Measurements from ENCODE around the gene MINDY1. TPM values are rescaled to one million over a fixed set of nuclear protein-coding genes. Genes with fewer than 3 reads are reported as not detected.

The MINDY1 gene, protein sequence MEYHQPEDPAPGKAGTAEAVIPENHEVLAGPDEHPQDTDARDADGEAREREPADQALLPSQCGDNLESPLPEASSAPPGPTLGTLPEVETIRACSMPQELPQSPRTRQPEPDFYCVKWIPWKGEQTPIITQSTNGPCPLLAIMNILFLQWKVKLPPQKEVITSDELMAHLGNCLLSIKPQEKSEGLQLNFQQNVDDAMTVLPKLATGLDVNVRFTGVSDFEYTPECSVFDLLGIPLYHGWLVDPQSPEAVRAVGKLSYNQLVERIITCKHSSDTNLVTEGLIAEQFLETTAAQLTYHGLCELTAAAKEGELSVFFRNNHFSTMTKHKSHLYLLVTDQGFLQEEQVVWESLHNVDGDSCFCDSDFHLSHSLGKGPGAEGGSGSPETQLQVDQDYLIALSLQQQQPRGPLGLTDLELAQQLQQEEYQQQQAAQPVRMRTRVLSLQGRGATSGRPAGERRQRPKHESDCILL
- total RNA-seq (ENCODE audit: insufficient read depth, low replicate concordance), result 13.5 TPM

DNA sequence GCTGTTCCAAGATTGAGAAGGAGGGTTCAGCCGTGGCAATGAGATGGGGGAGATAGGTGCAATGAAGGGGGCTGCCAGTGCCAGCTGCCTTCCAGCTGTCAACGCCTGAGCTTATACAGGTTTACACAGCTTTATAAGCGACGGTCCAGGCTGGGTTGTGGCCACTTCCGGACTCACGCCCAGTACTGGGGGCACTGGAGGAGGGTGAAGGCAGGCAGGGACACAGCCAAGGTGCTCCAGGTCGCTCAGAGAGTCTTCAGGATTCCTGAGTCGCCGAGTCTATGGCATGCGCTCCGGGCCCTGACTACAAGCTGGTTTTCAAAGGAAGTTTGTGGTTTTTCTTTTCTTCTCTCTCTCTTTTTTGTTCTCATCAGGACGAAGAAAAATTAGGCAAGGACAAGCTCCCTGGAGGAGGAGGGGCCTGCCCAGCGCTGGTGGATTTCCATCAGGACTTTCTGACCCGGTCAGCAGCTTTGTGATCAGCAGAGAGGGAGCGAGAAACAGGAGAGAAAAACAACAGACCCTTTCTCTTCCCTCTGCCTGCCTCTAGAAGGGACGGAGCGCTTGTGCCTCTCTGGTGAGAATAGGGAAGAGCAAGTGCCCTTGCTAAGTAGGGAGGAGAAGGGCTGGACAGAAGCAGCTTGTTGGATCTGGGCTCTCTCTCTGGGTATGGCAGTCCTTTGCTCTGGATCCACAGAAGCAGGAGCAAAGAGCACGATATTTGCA, at the start of gene MINDY1:
Gene MINDY1, minus strand, starts transcription at position 576 of the 726 bp plus-strand sequence. CDS start 4,285 bp downstream, outside the sequence.
- DNase-seq (ENCODE audit: low spot score), result peak; percentile 93

DNA sequence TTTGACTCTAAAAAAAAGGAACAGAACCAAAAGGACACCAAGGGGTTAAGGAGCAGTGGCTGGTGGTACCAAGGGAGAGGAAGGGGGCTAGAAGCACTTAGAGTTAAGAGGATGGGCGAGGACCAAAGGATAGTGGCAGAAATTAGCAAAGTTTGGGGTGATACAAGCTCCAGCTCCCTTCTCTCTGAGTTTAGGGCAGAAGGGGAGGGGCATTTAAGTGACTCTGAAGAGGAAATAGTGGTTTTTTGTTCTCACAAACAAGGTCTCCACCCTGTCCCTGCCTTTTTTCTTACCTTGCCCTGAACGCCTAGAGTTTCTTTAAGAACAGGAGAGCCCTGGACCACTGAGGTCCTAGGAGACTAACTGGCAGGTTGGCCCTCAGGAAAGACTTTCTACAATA, 49.4 kb upstream of the MINDY1 start:
- DNase-seq (ENCODE audit: low spot score), result no peak

DNA sequence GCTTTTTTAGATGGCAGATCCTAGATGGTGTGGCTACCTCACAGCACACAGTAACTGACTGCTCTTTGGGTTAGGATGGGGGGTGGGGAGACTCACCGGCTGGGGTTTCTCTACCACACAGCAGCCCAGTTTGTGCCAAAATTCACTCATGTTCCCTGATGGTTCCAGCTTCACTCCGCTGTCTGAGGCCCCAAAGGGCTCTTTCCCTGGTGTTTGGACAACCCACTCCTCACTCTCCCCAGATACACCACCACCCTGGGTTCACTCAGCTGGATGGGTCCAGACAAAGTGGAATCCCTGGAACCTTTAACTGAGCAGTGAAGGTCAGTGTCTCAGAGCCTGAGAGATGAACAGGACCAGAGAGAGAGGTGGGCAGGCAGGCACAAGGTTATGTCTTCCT, 48.9 kb upstream of the MINDY1 start:
- no peak for DNase-seq (ENCODE audit: low spot score)

DNA sequence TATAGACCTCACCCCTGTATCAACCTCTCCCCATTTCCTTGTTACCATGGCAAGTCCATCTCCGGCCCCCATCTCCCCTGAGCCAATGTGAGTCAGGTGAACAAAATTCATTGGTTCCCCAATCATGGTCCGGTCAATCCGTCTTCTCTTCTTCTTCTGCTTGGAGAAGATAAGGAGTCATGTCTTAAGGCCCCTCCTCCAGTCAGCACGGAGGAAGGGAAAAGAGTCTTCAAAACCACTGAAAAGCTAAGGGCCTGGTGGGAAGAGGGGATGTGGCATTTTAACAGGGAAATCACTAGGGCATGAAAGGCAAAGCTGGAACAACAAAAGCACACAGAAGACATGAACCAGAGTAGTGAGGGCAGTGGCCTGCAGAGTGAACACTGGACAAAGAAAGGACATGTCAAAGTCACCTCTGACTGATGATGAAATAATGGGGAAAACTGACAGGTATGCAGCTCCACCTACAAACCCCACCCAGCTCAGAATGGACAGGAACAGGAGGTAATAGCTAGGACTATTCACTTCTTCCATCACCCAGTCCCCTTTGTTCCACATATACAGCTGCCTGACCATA, 48.4 kb upstream of the MINDY1 start:
- no peak for DNase-seq (ENCODE audit: low spot score)

DNA sequence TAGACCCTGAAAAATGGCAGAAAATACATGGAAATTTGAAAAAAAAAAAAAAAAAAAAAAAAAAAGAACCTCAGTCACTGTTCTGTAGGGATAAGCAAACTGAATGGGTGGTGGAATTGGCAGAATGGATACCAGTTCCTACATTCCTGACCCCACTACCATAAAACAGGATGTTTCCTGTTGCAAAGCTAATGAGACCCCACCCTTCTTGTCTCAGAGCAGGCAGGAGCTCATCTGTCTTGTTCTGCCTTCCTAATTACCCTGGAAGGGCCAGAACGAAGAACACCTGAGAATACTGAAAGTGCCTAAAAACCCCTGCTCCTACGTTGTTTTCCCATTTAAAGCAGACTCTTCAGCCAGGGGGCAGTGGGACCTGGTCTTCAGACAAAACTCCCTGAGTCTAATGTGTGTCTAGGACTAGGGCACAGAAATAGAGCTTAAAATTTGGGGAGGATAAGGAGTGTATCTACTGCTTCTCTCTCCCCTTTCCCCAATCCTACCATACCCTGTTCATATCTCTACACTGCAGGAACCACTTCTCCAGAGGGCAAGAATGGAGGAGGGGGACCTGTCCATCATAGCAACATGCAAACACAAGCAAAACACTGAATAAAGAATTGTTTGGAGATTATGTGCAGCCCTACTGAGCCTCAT, 44.8 kb upstream of the MINDY1 start:
- DNase-seq (ENCODE audit: low spot score), result no peak

DNA sequence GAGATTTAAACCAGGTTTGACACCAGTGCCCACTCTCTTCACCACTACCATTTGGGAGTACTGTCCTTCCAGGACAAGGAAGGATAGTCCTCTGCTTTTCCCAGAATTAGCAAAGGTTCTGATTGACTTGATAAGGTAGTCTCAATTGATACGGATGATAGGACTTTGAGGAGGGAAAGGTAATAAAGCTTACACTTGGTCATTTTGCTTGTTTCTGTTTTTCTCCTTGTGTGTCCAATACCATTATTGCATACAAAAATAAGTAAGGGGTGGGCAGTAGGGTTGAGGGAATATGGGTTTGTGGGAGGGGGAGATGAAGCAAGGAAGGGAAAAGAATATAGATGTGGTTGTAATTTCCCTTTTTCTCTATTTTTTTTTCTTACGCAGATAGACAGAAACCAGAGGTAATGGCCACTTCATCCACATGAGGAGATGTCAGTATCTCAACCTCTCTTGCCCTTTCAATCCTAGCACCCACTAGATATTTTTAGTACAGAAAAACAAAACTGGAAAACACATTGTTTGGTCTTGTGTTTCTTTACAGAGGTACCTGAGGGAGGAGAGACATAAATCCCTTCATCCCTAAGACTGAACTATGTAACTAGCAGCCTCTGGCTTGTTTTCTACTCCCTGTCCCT, 43.5 kb upstream of the MINDY1 start:
- no peak for DNase-seq (ENCODE audit: low spot score)

DNA sequence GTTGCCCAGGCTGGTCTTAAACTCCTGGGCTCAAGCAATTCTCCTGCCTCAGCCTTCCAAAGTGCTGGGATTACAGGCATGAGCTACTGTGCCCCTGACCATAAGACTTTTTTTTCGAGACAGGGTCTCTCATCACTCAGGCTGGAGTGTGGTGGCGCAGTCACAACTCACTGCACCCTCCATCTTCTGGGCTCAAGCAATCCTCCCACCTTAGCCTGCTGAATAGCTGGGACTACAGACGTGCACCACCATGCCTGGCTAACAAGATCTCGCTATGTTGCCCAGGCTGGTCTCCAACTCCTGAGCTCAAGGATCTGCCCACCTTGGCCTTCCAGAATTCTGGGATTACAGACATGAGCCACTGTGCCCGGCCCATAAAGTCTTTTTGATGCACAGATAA, 42.8 kb upstream of the MINDY1 start:
- no peak for DNase-seq (ENCODE audit: low spot score)

DNA sequence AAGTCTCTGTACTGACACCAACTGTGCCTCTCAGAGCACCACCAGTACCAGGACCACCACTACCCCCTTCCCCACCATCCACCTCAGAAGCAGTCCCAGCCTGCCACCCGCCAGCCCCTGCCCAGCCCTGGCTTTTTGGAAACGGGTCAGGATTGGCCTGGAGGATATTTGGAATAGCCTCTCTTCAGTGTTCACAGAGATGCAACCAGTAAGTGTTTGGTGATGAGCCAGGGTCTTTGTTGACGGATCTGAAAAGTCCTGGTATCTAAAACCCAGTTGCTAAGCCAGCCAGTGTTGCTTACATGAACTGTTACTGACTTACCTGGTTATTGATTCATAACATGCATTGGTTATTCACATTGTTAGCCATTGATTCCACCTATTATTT, 41.9 kb upstream of the MINDY1 start:
- DNase-seq (ENCODE audit: low spot score), result no peak

DNA sequence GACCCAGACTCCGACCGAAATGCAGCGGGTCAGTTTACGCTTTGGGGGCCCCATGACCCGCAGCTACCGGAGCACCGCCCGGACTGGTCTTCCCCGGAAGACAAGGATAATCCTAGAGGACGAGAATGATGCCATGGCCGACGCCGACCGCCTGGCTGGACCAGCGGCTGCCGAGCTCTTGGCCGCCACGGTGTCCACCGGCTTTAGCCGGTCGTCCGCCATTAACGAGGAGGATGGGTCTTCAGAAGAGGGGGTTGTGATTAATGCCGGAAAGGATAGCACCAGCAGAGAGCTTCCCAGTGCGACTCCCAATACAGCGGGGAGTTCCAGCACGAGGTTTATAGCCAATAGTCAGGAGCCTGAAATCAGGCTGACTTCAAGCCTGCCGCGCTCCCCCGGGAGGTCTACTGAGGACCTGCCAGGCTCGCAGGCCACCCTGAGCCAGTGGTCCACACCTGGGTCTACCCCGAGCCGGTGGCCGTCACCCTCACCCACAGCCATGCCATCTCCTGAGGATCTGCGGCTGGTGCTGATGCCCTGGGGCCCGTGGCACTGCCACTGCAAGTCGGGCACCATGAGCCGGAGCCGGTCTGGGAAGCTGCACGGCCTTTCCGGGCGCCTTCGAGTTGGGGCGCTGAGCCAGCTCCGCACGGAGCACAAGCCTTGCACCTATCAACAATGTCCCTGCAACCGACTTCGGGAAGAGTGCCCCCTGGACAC, 41.4 kb upstream of the MINDY1 start:
- DNase-seq (ENCODE audit: low spot score), result peak; percentile 65

DNA sequence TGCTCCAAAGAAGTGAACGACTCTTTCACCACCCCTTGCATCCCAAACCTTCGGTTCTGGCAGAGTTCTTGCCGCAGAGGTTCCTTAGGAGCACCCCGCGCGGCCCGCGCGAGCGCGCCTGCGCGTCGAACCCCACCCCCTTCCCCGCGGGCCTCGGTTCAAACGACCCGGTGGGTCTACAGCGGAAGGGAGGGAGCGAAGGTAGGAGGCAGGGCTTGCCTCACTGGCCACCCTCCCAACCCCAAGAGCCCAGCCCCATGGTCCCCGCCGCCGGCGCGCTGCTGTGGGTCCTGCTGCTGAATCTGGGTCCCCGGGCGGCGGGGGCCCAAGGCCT, 40.9 kb upstream of the MINDY1 start, which contains the start of gene C1orf56:
Gene C1orf56, plus strand, starts transcription at position 161 of the 334 bp plus-strand sequence. Its CDS starts 97 bp downstream, at position 258.
- DNase-seq (ENCODE audit: low spot score), result peak; percentile 83

DNA sequence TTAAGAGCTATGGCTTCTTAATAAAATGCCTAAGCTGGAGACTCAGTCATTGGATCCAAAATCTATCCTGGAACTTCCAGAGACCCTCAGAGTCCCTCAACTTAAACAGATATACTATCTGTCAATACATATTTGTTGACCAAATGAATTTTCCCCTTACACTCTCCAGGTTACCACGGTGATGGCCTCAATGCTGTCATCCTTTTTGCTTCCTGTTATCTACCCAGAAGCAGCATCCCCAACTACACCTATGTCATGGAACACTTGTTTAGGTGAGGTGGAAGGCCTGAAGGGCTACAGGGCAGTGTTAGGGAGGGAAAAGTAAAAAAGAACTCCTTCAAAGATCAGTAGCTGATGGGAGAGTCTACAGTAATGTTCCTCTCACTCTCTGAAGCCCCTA, 36.5 kb upstream of the MINDY1 start:
- DNase-seq (ENCODE audit: low spot score), result no peak

DNA sequence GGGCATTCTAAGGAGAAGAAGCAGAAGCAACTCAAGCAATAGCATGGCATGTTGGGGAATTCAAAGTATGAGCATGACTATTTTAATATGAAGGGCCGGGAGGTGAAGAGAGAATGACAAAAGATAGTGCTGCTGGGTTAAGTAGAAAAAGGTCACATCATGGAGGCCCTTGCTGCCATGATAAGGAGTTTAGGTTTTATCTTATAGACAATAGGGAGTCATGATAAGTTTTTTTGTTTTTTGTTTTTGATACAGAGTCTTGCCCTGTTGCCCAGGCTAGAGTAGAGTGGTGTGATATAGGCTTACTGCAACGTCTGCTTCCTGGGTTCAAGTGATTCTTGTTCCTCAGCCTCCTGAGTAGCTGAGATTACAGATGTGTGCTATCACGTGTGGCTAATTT, 32.8 kb upstream of the MINDY1 start:
- no peak for DNase-seq (ENCODE audit: low spot score)

DNA sequence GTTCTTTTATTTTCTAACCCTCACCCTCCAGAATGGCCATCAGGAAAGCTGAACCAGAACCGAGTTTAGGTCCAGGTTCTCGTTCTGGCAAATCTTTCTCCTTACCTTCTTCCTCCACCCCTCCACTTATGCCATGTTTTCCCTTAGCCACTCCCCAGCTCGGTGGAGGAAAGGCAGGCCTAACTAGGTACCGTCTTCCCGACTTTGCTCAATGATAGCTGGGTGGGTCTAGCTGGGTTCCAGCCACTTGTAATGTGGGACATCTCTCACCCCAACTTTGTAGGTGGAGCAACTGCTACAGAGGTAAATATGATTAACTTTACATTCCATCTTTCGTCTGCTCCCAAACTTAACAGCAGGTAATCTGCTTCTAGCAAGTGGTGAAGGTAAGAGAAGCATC, 30.3 kb upstream of the MINDY1 start:
- DNase-seq (ENCODE audit: low spot score), result no peak

DNA sequence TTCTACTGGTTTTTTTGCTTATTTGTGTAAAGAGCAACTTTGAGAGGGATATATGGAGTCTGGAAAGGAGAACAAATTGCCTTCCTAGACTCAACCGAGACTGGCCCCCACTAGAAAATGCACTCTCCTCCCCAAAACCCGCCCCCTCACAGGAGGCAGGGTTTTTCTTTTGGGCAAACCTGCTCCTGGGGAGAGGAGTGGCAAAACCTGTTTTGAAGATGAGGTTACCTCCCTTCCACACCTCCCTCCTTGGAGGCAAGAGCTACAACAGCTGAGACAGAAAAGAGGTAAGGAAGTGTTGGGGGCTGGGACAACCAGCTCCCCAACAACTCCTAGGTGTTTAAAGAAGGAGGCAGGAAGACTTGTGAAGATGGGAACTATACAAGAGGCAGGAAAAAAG, 29.7 kb upstream of the MINDY1 start, which contains the start of gene BNIPL:
Gene BNIPL, plus strand, starts transcription at position 231 of the 400 bp plus-strand sequence. Its CDS starts 140 bp downstream, at position 371.
- DNase-seq (ENCODE audit: low spot score), result peak; percentile 53

DNA sequence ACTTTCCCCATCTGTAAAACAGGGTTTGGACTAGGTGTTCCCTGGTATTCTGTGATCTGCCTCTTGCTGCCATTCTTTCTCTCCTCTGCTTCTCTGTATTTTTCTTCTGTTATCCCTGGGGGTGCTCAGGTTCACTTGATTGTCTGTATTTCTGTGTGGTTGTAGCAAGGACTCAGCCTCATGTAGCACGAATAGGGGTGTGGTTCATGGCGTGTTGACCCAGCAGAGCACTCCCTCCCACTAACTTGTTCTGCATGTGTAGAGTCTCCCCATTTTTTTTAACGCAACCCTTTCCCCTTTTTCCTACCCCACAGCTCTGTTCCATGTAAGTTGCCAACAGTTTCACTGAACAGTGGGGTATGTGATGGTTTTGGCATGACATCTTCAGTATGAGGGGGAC, 28.5 kb upstream of the MINDY1 start:
- DNase-seq (ENCODE audit: low spot score), result no peak

DNA sequence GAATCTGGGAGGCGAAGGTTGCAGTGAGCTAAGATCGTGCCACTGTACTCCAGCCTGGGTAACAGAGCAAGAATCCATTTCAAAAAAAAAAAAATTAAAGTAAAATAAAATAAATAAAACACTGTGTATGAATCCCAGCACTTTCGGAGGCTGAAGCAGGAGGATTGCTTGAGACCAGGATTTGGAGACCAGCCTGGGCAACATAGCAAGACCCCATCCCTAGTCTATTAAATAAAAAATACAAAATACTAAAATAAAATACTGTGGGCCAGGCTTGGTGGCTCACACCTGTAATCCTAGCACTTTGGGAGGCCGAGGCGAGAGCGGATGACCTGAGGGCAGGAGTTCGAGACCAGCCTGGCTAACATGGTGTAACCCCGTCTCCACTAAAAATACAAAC, 25.5 kb upstream of the MINDY1 start:
- DNase-seq (ENCODE audit: low spot score), result no peak

DNA sequence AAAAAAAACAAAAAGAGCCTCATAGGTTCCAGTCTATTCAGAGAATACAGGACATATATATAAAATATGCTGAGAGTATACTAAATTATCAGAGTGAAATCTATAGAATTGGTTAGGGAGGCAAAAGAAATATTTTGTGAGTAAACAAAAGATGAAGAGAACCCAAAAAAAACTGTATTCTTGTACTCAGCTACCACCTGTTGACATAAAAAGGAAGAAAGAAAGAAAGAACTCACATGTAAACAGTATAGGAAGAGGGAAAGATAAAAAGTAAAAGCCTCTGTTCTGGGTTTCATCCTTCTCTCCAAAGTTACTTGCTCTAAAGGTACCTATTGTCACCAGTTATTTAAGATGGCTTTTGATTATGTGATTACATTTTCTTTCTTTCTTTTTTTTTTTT, 19.8 kb upstream of the MINDY1 start:
- DNase-seq (ENCODE audit: low spot score), result no peak

DNA sequence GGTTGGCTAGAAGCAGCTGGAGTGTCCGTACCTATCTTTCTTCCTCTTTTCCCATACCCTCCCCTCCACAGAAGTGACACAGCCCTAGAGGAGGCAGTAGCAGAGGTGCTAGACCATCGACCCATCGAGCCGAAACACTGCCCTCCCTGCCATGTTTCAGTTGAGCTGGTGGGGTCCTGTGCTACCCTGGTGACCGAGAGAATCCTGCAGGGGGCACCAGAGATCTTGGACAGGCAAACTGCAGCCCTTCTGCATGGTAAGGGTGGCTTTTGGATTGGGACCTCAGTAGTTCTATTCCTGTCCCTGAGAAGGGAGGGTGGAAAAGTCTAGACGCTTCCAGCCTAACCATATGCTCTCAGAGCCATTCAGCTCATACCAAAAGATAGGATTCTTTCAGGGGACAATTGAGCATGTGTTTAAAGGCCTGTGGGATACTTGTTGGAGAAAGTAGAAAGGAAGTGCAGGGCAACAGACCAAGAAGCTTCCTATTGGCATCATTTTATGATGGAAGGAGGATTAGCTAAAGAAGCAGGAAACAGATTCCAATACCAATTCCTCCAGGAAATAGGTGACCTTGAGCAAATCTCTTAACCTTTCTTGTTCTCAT, 17.9 kb upstream of the MINDY1 start:
- DNase-seq (ENCODE audit: low spot score), result peak; percentile 69

DNA sequence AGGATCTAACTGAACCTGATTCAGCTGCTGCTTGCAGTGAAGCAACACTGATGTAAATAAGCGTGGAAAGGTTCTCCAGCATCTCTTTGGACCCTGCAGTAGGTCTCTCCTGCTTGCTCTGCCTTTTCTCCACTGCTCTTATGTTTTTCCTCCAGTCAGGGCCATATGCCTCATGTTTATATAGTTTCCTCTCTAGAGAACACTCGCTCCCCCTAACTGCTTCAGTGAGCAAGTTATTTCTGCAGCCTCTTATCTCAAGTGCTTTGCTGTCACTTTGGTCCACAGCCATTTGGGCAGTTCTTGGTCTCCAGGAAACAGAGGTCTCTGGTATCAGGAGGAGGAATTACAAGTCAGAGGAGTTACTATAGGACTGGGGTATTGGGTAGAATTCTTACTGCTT, 6.8 kb upstream of the MINDY1 start:
- DNase-seq (ENCODE audit: low spot score), result peak; percentile 96
